ENCODE measurements around the gene RBM15B. TPM values are rescaled to one million over a fixed set of nuclear protein-coding genes. Genes with fewer than 3 reads are reported as not detected.

Gene RBM15B
- polyA plus RNA-seq, 3 donors = 7.1 to 10.3 (median 9.1) TPM

- Mint-ChIP-seq H3K36me3 (no peaks in the 10 kb centered on the region), H3K4me1 (peaks cover 21% of the 10 kb centered on the region), H3K27ac (peak overlapping the region in 1 of 7 donors; percentile 63), H3K27me3 (ENCODE audit: low read depth in 3 of 3) (peaks cover 2 to 11% (median 4%) of the 10 kb centered on the region in 3 donors), H3K9me3 (no peaks in the 10 kb centered on the region), H3K4me3 (peak overlapping the region in 1 of 2 donors; percentile 41)
- peaks cover 9 to 13% of the 10 kb centered on the region in 2 donors for H3K4me1 ChIP-seq (ENCODE audit: control insufficient read depth in 1 of 2, insufficient read depth in 2 of 2, low read length in 2 of 2)
- H3K27me3 ChIP-seq (ENCODE audit: control insufficient read depth in 2 of 2, insufficient read depth in 2 of 2, low read length in 2 of 2) = no peaks in the 10 kb centered on the region
- no peaks in the 10 kb centered on the region for H3K36me3 ChIP-seq (replicated peaks in 1 of 2; ENCODE audit: control insufficient read depth in 1 of 2, insufficient read depth in 2 of 2, low read length in 2 of 2)
- H3K9me3 ChIP-seq (replicated peaks in 1 of 2; ENCODE audit: control insufficient read depth in 1 of 2, insufficient read depth in 1 of 2, low read length in 2 of 2) = no peaks in the 10 kb centered on the region
- no peak overlapping the region for H3K4me2 ChIP-seq (replicated peaks; ENCODE audit: extremely low read depth, low read length, poor library complexity, severe bottlenecking)
- intact Hi-C loops (cut with micrococcal nuclease) = loop anchor here (5.0 to 10.0 kb wide), 2 partner anchors 302 to 1154 kb away; partner anchors contain the start of genes NT5DC2 (in 1 of the 2) and UQCC5 (in 1 of the 2)
- H3K9ac ChIP-seq (ENCODE audit: insufficient read depth, low read length, poor library complexity, severe bottlenecking) = no peak overlapping the region
- 97% methylated on average over 11 of the region's 15 CpGs for WGBS (ENCODE audit: insufficient coverage)
- H3K4me3 ChIP-seq (replicated peaks in 1 of 3; ENCODE audit: low read depth in 2 of 3, low read length in 3 of 3) = no peak overlapping the region
- H4K20me1 ChIP-seq (ENCODE audit: insufficient read depth, low read length) = peaks cover 2% of the 10 kb centered on the region
- DNase-seq = no peak
- no peak overlapping the region for H2AFZ ChIP-seq (ENCODE audit: insufficient read depth, low read depth, low read length, poor library complexity, severe bottlenecking)
- no peak overlapping the region for H3K27ac ChIP-seq (ENCODE audit: low read depth in 1 of 2, low read length in 2 of 2)
- H3K79me2 ChIP-seq (ENCODE audit: insufficient read depth, low read length) = peaks cover 24% of the 10 kb centered on the region
- no peak for TF ChIP-seq CTCF (IDR thresholded peaks at IDR 0.05)
Measured at GRCh38 chr3:51380601-51381332, 10.3 kb upstream of the RBM15B start.

GRCh38 chr3:51381333-51381705 is 9.8 kb upstream of the RBM15B start:
- H3K9me3 Mint-ChIP-seq = no peaks in the 10 kb centered on the region
- Histone ChIP-seq H2AFZ (ENCODE audit: insufficient read depth, low read depth, low read length, poor library complexity, severe bottlenecking) (no peak overlapping the region), H3K79me2 (ENCODE audit: insufficient read depth, low read length) (peaks cover 29% of the 10 kb centered on the region), H3K4me1 (ENCODE audit: control insufficient read depth in 1 of 2, insufficient read depth in 2 of 2, low read length in 2 of 2) (peaks cover 14 to 18% of the 10 kb centered on the region in 2 donors), H3K27me3 (ENCODE audit: control insufficient read depth in 2 of 2, insufficient read depth in 2 of 2, low read length in 2 of 2) (no peaks in the 10 kb centered on the region), H3K9ac (ENCODE audit: insufficient read depth, low read length, poor library complexity, severe bottlenecking) (no peak overlapping the region), H4K20me1 (ENCODE audit: insufficient read depth, low read length) (peaks cover 5% of the 10 kb centered on the region), H3K4me2 (replicated peaks; ENCODE audit: extremely low read depth, low read length, poor library complexity, severe bottlenecking) (no peak overlapping the region), H3K9me3 (replicated peaks in 1 of 2; ENCODE audit: control insufficient read depth in 1 of 2, insufficient read depth in 1 of 2, low read length in 2 of 2) (no peaks in the 10 kb centered on the region), H3K27ac (ENCODE audit: low read depth in 1 of 2, low read length in 2 of 2) (no peak overlapping the region), H3K36me3 (replicated peaks in 1 of 2; ENCODE audit: control insufficient read depth in 1 of 2, insufficient read depth in 2 of 2, low read length in 2 of 2) (no peaks in the 10 kb centered on the region), H3K4me3 (replicated peaks in 1 of 3; ENCODE audit: low read depth in 2 of 3, low read length in 3 of 3) (no peak overlapping the region)
- H3K36me3 Mint-ChIP-seq = peaks cover 0 to 2% of the 10 kb centered on the region in 2 donors
- intact Hi-C loops (cut with micrococcal nuclease) = loop anchor here (5.0 to 10.0 kb wide), 2 partner anchors 301 to 1153 kb away; partner anchors contain the start of genes NT5DC2 (in 1 of the 2) and UQCC5 (in 1 of the 2)
- no peak overlapping the region for H3K27ac Mint-ChIP-seq
- peaks cover 1 to 10% (median 4%) of the 10 kb centered on the region in 3 donors for H3K27me3 Mint-ChIP-seq (ENCODE audit: low read depth in 3 of 3)
- WGBS (ENCODE audit: insufficient coverage) = 100% methylated on average over 13 of the region's 18 CpGs
- no peak for TF ChIP-seq CTCF (IDR thresholded peaks at IDR 0.05)
- H3K4me3 Mint-ChIP-seq = no peak overlapping the region
- DNase-seq = no peak
- H3K4me1 Mint-ChIP-seq = peaks cover 27% of the 10 kb centered on the region
